Chondrocyte (in vitro differentiated cells): ENCODE measurements around the gene HIGD1C. TPM values are rescaled to one million over a fixed set of nuclear protein-coding genes. Genes with fewer than 3 reads are reported as not detected.

Experiments
- DNase-seq: peaks from one replicate; pipeline ENCODE4 v3.0.0; 2021; ENCODE audit warnings: mixed read lengths, low spot score
- H3K27ac Mint-ChIP-seq: one replicate; pipeline ENCODE4 v1.8.0; 2021; ENCODE audit warnings: mild to moderate bottlenecking, moderate library complexity, mixed read lengths; ENCODE audit not compliant: unreplicated experiment
- H3K27me3 Mint-ChIP-seq: 2 replicates; pipeline ENCODE4 v1.8.0; 2021; ENCODE audit warnings: low read depth, mixed read lengths
- H3K36me3 Mint-ChIP-seq: 2 replicates; pipeline ENCODE4 v1.8.0; 2021; ENCODE audit warnings: low read depth, mixed read lengths
- H3K4me1 Mint-ChIP-seq: 2 replicates; pipeline ENCODE4 v1.8.0; 2021; ENCODE audit warnings: low read depth, mild to moderate bottlenecking, mixed read lengths
- H3K4me3 Mint-ChIP-seq: one replicate; pipeline ENCODE4 v1.8.0; 2021; ENCODE audit warnings: mild to moderate bottlenecking, moderate library complexity, mixed read lengths; ENCODE audit not compliant: unreplicated experiment
- H3K9me3 Mint-ChIP-seq: 2 replicates; pipeline ENCODE4 v1.8.0; 2021; ENCODE audit warnings: low read depth, mixed read lengths
- CTCF ChIP-seq: fragments of 200-600 bp; sonication (generic); IDR thresholded peaks from 2 replicates; pipeline ENCODE4 v1.5.0; 2021; ENCODE audit warnings: antibody characterized with exemption, mild to moderate bottlenecking, moderate library complexity
- total RNA-seq: library from RNA; stranded (reverse); gene quantifications from 3 replicates; pipeline ENCODE4 v1.2.1, GENCODE V29; 2021

Gene HIGD1C
- total RNA-seq, 1 donor from 2014 or later: not detected

GRCh38 chr12:51018956-51019355 is 66.6 kb downstream of the HIGD1C start:
- H3K27ac Mint-ChIP-seq: no peak overlapping the region
- H3K27me3 Mint-ChIP-seq: no peaks in the 10 kb centered on the region
- TF ChIP-seq CTCF: no peak
- no peak for DNase-seq
- no peak overlapping the region for H3K4me3 Mint-ChIP-seq
- peaks cover 9% of the 10 kb centered on the region for H3K4me1 Mint-ChIP-seq
- H3K9me3 Mint-ChIP-seq: no peaks in the 10 kb centered on the region
- H3K36me3 Mint-ChIP-seq: no peaks in the 10 kb centered on the region

- no peaks in the 10 kb centered on the region for H3K36me3 Mint-ChIP-seq
- H3K4me3 Mint-ChIP-seq: no peak overlapping the region
- no peak for TF ChIP-seq CTCF
- peaks cover 19% of the 10 kb centered on the region for H3K4me1 Mint-ChIP-seq
- no peak for DNase-seq
- H3K27ac Mint-ChIP-seq: no peak overlapping the region
- H3K9me3 Mint-ChIP-seq: no peaks in the 10 kb centered on the region
- no peaks in the 10 kb centered on the region for H3K27me3 Mint-ChIP-seq
Measured at GRCh38 chr12:51019927-51020326, 67.6 kb downstream of the HIGD1C start.

Other genes with a start within 250 kb of the HIGD1C start
- 18.8 to 22.6 TPM (median 22.3 TPM) in 3 replicates for gene ATF1, start 188.4 kb upstream of the HIGD1C start, total RNA-seq
- gene TMPRSS12, start 109.6 kb upstream of the HIGD1C start, total RNA-seq: not detected in 3 replicates
- gene SLC11A2, start 73.8 kb downstream of the HIGD1C start, total RNA-seq: 26.8 to 41.4 TPM (median 33.0 TPM) in 3 replicates
- gene LETMD1, start 95.8 kb downstream of the HIGD1C start, total RNA-seq: 25.3 to 30.5 TPM (median 26.2 TPM) in 3 replicates
- gene CSRNP2, start 131.1 kb downstream of the HIGD1C start, total RNA-seq: 40.5 to 49.6 TPM (median 48.3 TPM) in 3 replicates
- gene TFCP2, start 220.6 kb downstream of the HIGD1C start, total RNA-seq: 17.8 to 21.2 TPM (median 20.8 TPM) in 3 replicates